Progenitor cell of endocrine pancreas (in vitro differentiated cells): ENCODE results near the gene C3orf62. TPM values are rescaled to one million over a fixed set of nuclear protein-coding genes. Genes with fewer than 3 reads are reported as not detected.
A peak's percentile ranks its signal among the peaks of the same experiment; 100 is the strongest.

Experiments used
- DNase-seq: peaks from one replicate; pipeline ENCODE4 v3.0.0; 2021; ENCODE audit warnings: low spot score; ENCODE audit not compliant: unreplicated experiment
- H3K27ac Mint-ChIP-seq: 2 replicates; pipeline ENCODE4 v1.8.0; 2021; ENCODE audit warnings: mild to moderate bottlenecking, moderate library complexity, mixed read lengths
- H3K27me3 Mint-ChIP-seq: 2 replicates; pipeline ENCODE4 v1.8.0; 2021; ENCODE audit warnings: mixed read lengths
- H3K36me3 Mint-ChIP-seq: 2 replicates; pipeline ENCODE4 v1.8.0; 2022; ENCODE audit warnings: mixed read lengths; ENCODE audit not compliant: insufficient read depth
- H3K4me1 Mint-ChIP-seq: 2 replicates; pipeline ENCODE4 v1.8.0; 2021; ENCODE audit warnings: low read depth, mixed read lengths
- H3K4me3 Mint-ChIP-seq: 2 replicates; pipeline ENCODE4 v1.8.0; 2021; ENCODE audit warnings: low read depth, mild to moderate bottlenecking, moderate library complexity, mixed read lengths
- H3K9me3 Mint-ChIP-seq: 2 replicates; pipeline ENCODE4 v1.8.0; 2021; ENCODE audit warnings: low read depth, mixed read lengths
- total RNA-seq: library from RNA; stranded (reverse); gene quantifications from 2 replicates; pipeline ENCODE4 v1.2.1, GENCODE V29; 2021
- TF ChIP-seq, protein P1 (sequence below): fragments of 200-600 bp; sonication (generic); IDR thresholded peaks from one replicate; pipeline ENCODE4 v1.5.0; 2021; ENCODE audit warnings: antibody characterized with exemption, mild to moderate bottlenecking; ENCODE audit not compliant: unreplicated experiment

The C3orf62 gene
- total RNA-seq, 1 donor from 2014 or later, result 15.1 TPM

DNA sequence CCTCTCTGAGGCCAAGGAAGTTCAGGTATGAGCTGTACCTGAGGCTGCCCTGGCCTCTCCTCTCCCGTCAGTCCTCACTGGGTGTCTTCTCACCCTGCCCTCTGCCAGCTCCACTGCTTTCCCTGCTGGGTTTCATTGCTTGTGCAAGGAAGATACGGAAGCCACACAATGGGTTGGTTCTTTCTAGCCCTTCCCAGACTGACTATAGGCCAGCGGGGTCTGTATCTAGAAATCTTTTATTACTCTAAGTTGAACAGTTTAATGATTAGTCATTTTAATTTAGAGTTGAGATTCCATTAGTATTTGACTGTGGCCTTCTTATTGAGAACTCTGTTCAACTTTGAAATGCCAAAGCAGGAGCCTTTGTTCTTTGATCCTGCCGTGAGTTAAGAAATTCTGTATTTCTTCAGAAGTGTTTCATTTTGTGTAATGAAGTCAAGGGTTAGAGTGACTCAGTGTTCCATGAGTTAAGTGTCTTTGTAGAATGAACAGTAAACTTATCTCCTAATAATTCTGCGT, 16.2 kb downstream of the C3orf62 start:
- Mint-ChIP-seq H3K27ac (no peak overlapping the region), H3K4me3 (no peak overlapping the region), H3K36me3 (no peaks in the 10 kb centered on the region), H3K27me3 (no peaks in the 10 kb centered on the region), H3K4me1 (peaks cover 7% of the 10 kb centered on the region), H3K9me3 (no peaks in the 10 kb centered on the region)
- TF ChIP-seq, protein P1, sequence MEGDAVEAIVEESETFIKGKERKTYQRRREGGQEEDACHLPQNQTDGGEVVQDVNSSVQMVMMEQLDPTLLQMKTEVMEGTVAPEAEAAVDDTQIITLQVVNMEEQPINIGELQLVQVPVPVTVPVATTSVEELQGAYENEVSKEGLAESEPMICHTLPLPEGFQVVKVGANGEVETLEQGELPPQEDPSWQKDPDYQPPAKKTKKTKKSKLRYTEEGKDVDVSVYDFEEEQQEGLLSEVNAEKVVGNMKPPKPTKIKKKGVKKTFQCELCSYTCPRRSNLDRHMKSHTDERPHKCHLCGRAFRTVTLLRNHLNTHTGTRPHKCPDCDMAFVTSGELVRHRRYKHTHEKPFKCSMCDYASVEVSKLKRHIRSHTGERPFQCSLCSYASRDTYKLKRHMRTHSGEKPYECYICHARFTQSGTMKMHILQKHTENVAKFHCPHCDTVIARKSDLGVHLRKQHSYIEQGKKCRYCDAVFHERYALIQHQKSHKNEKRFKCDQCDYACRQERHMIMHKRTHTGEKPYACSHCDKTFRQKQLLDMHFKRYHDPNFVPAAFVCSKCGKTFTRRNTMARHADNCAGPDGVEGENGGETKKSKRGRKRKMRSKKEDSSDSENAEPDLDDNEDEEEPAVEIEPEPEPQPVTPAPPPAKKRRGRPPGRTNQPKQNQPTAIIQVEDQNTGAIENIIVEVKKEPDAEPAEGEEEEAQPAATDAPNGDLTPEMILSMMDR, result no peak
- DNase-seq, result no peak

DNA sequence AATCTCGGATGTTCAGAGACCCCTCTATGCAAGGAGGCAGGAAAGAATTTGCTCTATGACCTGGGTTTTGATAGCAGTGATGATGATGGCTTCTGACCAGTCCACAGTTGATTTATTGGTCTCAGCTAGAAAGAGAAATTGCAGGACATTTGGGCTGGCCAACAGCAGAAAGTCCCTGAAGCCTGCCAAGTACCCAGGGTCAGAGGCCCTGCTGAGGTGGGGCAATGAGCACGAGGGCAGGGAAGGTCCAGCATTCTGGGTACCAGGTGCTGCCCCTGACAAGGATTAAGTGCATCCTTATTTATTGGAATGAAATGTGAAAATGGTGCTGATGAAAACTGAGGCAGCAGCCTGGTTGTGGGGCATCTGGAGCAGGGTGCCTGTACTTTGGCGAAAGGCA, 19.8 kb downstream of the C3orf62 start:
- no peak overlapping the region for H3K27ac Mint-ChIP-seq
- TF ChIP-seq, protein P1, result no peak
- H3K4me1 Mint-ChIP-seq, result peaks cover 7% of the 10 kb centered on the region
- H3K27me3 Mint-ChIP-seq, result no peaks in the 10 kb centered on the region
- H3K9me3 Mint-ChIP-seq, result no peaks in the 10 kb centered on the region
- no peak for DNase-seq
- H3K4me3 Mint-ChIP-seq, result no peak overlapping the region
- H3K36me3 Mint-ChIP-seq, result no peaks in the 10 kb centered on the region

DNA sequence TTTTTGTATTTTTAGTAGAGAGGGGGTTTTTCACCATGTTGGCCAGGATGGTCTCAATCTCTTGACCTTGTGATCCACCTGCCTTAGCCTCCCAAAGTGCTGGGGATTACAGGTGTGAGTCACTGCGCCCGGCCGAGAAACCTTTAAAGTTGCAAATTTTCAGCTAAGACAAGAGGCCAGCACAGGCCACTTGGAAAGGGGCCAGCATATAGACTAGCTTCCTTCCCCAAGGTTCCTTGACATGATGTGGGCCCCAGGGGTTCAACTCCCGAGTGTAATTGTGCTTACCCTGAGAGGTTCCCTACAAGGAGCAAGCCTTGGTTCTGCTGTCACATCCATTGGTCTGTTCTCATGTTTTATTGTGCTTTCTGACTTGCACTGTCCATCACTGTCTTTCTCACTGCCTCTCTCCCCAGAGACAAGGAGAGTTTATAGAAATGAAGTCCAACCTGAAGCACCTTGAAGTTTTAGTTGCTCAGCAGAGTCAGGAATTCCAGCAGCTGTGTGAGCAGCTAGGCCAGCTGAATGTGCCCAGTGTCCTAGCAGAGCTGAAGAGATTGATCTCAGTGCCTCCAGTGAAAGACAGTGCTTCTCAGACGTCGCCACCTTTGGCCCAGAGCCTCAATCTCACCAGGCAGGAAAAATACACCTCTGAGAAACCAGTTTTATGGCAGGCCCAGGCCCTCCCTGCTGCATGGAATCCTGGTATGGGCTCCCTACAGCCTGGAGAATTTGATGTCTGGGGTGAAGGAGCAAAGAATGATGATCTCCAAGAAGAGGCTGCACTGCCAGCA, 21.1 kb downstream of the C3orf62 start:
- TF ChIP-seq, protein P1, result no peak
- Mint-ChIP-seq H3K36me3 (no peaks in the 10 kb centered on the region), H3K9me3 (no peaks in the 10 kb centered on the region), H3K27ac (no peak overlapping the region), H3K4me3 (no peak overlapping the region), H3K4me1 (peaks cover 7% of the 10 kb centered on the region), H3K27me3 (no peaks in the 10 kb centered on the region)
- DNase-seq, result no peak

DNA sequence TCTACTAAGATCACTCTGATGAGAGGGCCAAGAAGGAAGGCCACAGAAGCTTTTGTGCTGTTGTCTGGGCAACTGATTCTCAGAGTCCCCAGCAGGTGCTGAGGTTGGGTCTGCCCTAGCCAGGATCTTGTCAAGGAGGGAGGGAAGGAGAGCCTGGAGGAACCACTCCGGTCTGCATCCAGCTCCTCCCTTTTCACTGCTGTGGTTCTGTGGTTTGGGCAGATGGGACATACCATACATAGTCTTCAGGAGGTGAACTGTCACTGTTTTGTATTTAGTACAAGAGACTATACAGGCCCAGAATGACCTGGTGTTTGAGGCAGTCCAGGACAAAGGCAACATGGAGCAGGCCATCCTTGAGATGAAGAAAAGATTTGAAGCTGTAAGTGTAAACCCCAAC, 21.9 kb downstream of the C3orf62 start:
- no peaks in the 10 kb centered on the region for H3K9me3 Mint-ChIP-seq
- H3K27me3 Mint-ChIP-seq, result no peaks in the 10 kb centered on the region
- TF ChIP-seq, protein P1, result no peak
- no peak overlapping the region for H3K4me3 Mint-ChIP-seq
- H3K27ac Mint-ChIP-seq, result no peak overlapping the region
- no peaks in the 10 kb centered on the region for H3K36me3 Mint-ChIP-seq
- peaks cover 9% of the 10 kb centered on the region for H3K4me1 Mint-ChIP-seq
- DNase-seq, result no peak

DNA sequence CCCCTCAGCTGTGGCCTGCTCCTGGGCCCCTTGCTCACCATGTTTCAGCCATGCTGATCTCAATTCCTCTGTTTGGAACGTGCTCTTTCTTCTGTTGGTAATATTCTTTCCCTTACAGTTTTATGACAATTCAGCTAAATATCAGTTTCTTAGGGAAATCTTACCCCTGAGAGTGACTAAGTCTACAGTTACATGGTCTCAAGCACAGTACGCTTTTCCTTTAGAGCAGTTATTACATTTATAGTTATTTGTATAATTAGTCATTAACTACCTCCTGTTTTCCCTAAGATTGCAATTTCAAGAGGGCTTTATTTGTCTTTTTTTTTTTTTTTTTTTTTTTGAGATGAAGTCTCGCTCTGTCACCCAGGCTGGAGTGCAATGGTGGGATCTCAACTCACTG, 23.5 kb downstream of the C3orf62 start:
- no peak for DNase-seq
- TF ChIP-seq, protein P1, result no peak
- peaks cover 13% of the 10 kb centered on the region for H3K4me1 Mint-ChIP-seq
- no peaks in the 10 kb centered on the region for H3K27me3 Mint-ChIP-seq
- H3K9me3 Mint-ChIP-seq, result no peaks in the 10 kb centered on the region
- H3K4me3 Mint-ChIP-seq, result no peak overlapping the region
- peak overlapping the region; percentile 54 for H3K27ac Mint-ChIP-seq
- no peaks in the 10 kb centered on the region for H3K36me3 Mint-ChIP-seq
